Neuronal stem cell (in vitro differentiated cells): ENCODE measurements around the gene CSF3.

ENCODE experiments used
- DNase-seq: peaks from one replicate; pipeline ENCODE4 v3.0.0-alpha.2; 2013; ENCODE audit warnings: low spot score
- H2AFZ ChIP-seq: one replicate; pipeline ENCODE4 v1.6.1; 2013; ENCODE audit warnings: mild to moderate bottlenecking, low read length, inconsistent platforms
- H2AK5ac ChIP-seq: 2 replicates; pipeline ENCODE4 v1.6.1; 2013; ENCODE audit warnings: low read depth, mild to moderate bottlenecking, inconsistent platforms, low read length, moderate library complexity, mixed read lengths
- H2BK120ac ChIP-seq: 2 replicates; pipeline ENCODE4 v1.6.1; 2013; ENCODE audit warnings: low read depth, mild to moderate bottlenecking, inconsistent platforms, low read length, moderate library complexity, mixed read lengths
- H2BK12ac ChIP-seq: one replicate; pipeline ENCODE4 v1.6.1; 2013; ENCODE audit warnings: low read length, inconsistent platforms
- H2BK15ac ChIP-seq: 2 replicates; pipeline ENCODE4 v1.6.1; 2013; ENCODE audit warnings: mild to moderate bottlenecking, low read length, inconsistent platforms, mixed read lengths
- H2BK5ac ChIP-seq: one replicate; pipeline ENCODE4 v1.6.1; 2013; ENCODE audit warnings: inconsistent platforms, mild to moderate bottlenecking, low read length, moderate library complexity
- H3K14ac ChIP-seq: one replicate; pipeline ENCODE4 v1.6.1; 2013; ENCODE audit warnings: low read length, inconsistent platforms
- H3K18ac ChIP-seq: 2 replicates; pipeline ENCODE4 v1.6.1; 2013; ENCODE audit warnings: low read length, inconsistent platforms
- H3K23ac ChIP-seq: 2 replicates; pipeline ENCODE4 v1.6.1; 2013; ENCODE audit warnings: low read depth, mild to moderate bottlenecking, mixed read lengths, low read length, inconsistent platforms; ENCODE audit not compliant: poor library complexity
- H3K27ac ChIP-seq: replicated peaks from 3 replicates; pipeline ENCODE4 v1.5.1; 2013; ENCODE audit warnings: low read length, inconsistent platforms
- H3K27me3 ChIP-seq, 3 experiments: 2 replicates each; pipeline ENCODE4 v1.6.1; 2013; ENCODE audit warnings: low read length in 3 of 3, mild to moderate bottlenecking in 2 of 3, inconsistent platforms in 1 of 3, low read depth in 1 of 3, mixed read lengths in 1 of 3, moderate library complexity in 1 of 3; ENCODE audit not compliant: control insufficient read depth in 3 of 3, insufficient read depth in 3 of 3
- H3K36me3 ChIP-seq, 2 donors: replicated peaks in 1 of 2; 2 replicates each; pipeline ENCODE4 v1.6.1; 2013; ENCODE audit warnings: low read length in 2 of 2; ENCODE audit not compliant: control insufficient read depth in 2 of 2, insufficient read depth in 2 of 2
- H3K4ac ChIP-seq: 2 replicates; pipeline ENCODE4 v1.6.1; 2013; ENCODE audit warnings: inconsistent platforms, mild to moderate bottlenecking, low read length, moderate library complexity
- H3K4me1 ChIP-seq, 2 donors: 1 replicate in 1 of 2; 2 replicates in 1 of 2; pipeline ENCODE4 v1.6.1; 2013; ENCODE audit warnings: low read length in 2 of 2, low read depth in 1 of 2; ENCODE audit not compliant: control insufficient read depth in 2 of 2, insufficient read depth in 1 of 2
- H3K4me2 ChIP-seq: one replicate; pipeline ENCODE4 v1.6.1; 2013; ENCODE audit warnings: mild to moderate bottlenecking, low read length, inconsistent platforms; ENCODE audit not compliant: insufficient read depth, poor library complexity, severe bottlenecking
- H3K4me3 ChIP-seq, 2 donors: 2 replicates each; pipeline ENCODE4 v1.5.1; 2013; ENCODE audit warnings: low read length in 2 of 2, mild to moderate bottlenecking in 2 of 2, inconsistent platforms in 1 of 2, moderate library complexity in 1 of 2
- H3K79me1 ChIP-seq: one replicate; pipeline ENCODE4 v1.6.1; 2013; ENCODE audit warnings: low read depth, mild to moderate bottlenecking, inconsistent platforms, low read length, moderate library complexity
- H3K9ac ChIP-seq: one replicate; pipeline ENCODE4 v1.6.1; 2013; ENCODE audit warnings: mild to moderate bottlenecking, low read depth, low read length, inconsistent platforms; ENCODE audit not compliant: poor library complexity
- H3K9me3 ChIP-seq, 2 donors: replicated peaks in 1 of 2; 2 replicates each; pipeline versions ENCODE3 to v1.6.1; 2013; ENCODE audit warnings: low read length in 2 of 2, mild to moderate bottlenecking in 2 of 2, inconsistent platforms in 1 of 2, low read depth in 1 of 2, mixed read lengths in 1 of 2, moderate library complexity in 1 of 2; ENCODE audit not compliant: control insufficient read depth in 2 of 2, insufficient read depth in 1 of 2
- H4K8ac ChIP-seq: one replicate; pipeline ENCODE4 v1.6.1; 2013; ENCODE audit warnings: low read depth, mild to moderate bottlenecking, inconsistent platforms, low read length, moderate library complexity
- H4K91ac ChIP-seq: one replicate; pipeline ENCODE4 v1.6.1; 2013; ENCODE audit warnings: low read length, low read depth, mild to moderate bottlenecking, inconsistent platforms; ENCODE audit not compliant: poor library complexity
- WGBS, 2 donors: extraction: QIAGEN DNeasy Blood & Tissue Kit; methylation state at CpG; one replicate each; pipeline ENCODE4 v1.1.7; 2013; ENCODE audit warnings: missing lambda C conversion rate in 2 of 2, mixed read lengths in 1 of 2; ENCODE audit not compliant: insufficient read length in 2 of 2, insufficient replicate concordance in 1 of 2; ENCODE audit errors: extremely low coverage in 2 of 2; 5-methylcytosine and 5-hydroxymethylcytosine counted together

The CSF3 gene

GRCh38 chr17:40015998-40016985 lies 1.1 kb downstream of the CSF3 start:
- Histone ChIP-seq H4K8ac (no peak overlapping the region), H3K79me1 (peaks cover 4% of the 10 kb centered on the region), H3K4me1 (peaks cover 18 to 20% of the 10 kb centered on the region in 2 donors), H3K9ac (peak overlapping the region; percentile 15), H2BK5ac (peak overlapping the region; percentile 46), H3K14ac (peak overlapping the region; percentile 97), H2AFZ (peak overlapping the region; percentile 76), H2BK120ac (no peak overlapping the region), H3K9me3 (no peaks in the 10 kb centered on the region), H2BK12ac (peak overlapping the region; percentile 49), H3K4me3 (no peak overlapping the region), H3K27me3 (no peaks in the 10 kb centered on the region), H3K4me2 (no peak overlapping the region), H4K91ac (no peak overlapping the region), H3K4ac (no peak overlapping the region), H2BK15ac (peak overlapping the region; percentile 10), H3K23ac (peak overlapping the region; percentile 57), H2AK5ac (peak overlapping the region; percentile 60), H3K36me3 (peaks cover 9 to 30% of the 10 kb centered on the region in 2 donors), H3K18ac (peak overlapping the region; percentile 51), H3K27ac (no peak overlapping the region)
- no peak for DNase-seq
- WGBS, 2 donors: no CpG with 5 or more reads among the region's 26 CpGs

DNA sequence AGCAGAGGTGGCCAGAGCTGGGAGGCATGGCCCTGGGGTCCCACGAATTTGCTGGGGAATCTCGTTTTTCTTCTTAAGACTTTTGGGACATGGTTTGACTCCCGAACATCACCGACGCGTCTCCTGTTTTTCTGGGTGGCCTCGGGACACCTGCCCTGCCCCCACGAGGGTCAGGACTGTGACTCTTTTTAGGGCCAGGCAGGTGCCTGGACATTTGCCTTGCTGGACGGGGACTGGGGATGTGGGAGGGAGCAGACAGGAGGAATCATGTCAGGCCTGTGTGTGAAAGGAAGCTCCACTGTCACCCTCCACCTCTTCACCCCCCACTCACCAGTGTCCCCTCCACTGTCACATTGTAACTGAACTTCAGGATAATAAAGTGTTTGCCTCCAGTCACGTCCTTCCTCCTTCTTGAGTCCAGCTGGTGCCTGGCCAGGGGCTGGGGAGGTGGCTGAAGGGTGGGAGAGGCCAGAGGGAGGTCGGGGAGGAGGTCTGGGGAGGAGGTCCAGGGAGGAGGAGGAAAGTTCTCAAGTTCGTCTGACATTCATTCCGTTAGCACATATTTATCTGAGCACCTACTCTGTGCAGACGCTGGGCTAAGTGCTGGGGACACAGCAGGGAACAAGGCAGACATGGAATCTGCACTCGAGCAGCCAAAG lies 2.3 kb downstream of the CSF3 start:
- H3K9me3 ChIP-seq: no peaks in the 10 kb centered on the region
- no peak overlapping the region for H3K14ac ChIP-seq
- peak overlapping the region; percentile 7 for H3K9ac ChIP-seq
- peaks cover 20 to 43% of the 10 kb centered on the region in 2 donors for H3K36me3 ChIP-seq
- H4K91ac ChIP-seq: no peak overlapping the region
- no peak overlapping the region for H2BK120ac ChIP-seq
- no peak overlapping the region for H3K23ac ChIP-seq
- no peak overlapping the region for H4K8ac ChIP-seq
- WGBS, 2 donors: no CpG with 5 or more reads among the region's 15 CpGs
- H3K4me1 ChIP-seq: peaks cover 18 to 20% of the 10 kb centered on the region in 2 donors
- H2BK5ac ChIP-seq: peak overlapping the region; percentile 40
- no peak overlapping the region for H3K4me2 ChIP-seq
- H3K27ac ChIP-seq: no peak overlapping the region
- peak overlapping the region; percentile 45 for H2BK15ac ChIP-seq
- H3K4ac ChIP-seq: no peak overlapping the region
- DNase-seq: no peak
- no peak overlapping the region for H2BK12ac ChIP-seq
- H2AK5ac ChIP-seq: peak overlapping the region; percentile 0
- no peak overlapping the region for H3K4me3 ChIP-seq
- H3K18ac ChIP-seq: no peak overlapping the region
- no peak overlapping the region for H2AFZ ChIP-seq
- no peaks in the 10 kb centered on the region for H3K27me3 ChIP-seq
- H3K79me1 ChIP-seq: peaks cover 4% of the 10 kb centered on the region

DNA sequence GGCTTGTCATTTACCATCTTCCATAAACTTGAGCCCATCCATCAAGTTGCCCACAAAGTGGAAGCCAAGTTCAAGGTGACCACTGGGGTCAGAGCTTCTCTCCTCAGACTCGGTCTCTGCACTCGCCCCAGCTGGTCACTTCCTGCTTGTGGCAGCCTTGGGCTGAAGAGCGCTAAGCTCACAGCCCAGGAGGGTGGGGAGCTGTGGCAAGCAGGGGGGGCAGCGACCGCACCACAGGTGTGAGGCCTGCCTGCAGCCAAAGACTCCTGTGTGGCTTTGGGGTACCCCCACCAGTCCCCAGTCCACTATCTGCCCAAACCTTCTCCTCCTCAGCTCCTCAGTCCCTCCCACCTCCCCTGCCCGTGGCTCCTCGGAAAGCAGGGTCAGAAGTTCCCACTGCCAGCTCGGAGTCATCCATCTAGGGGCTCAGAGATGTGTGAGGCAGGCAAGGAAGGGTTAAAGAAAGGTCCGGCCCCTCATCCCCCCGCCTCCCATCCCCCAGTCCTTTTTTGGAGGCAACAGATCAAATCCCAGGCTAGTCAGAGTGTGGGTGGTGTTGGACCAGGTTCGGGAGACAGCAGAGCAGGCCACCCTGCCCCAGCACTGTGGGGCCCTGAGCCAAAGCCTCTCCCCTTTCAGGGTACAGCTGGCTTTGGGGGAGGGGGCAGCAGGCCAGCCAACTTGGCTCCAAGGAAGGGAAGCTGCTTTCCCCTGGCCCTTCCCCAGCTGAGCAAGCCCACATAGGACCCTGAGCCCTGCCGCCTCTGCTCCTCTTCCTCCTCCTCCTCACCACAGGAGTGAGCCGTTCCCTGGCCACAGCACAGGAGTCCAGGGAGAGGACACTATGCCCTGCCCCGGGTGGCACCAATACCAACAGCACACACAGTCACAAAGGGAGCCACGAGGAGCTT lies 3.2 kb downstream of the CSF3 start:
- Histone ChIP-seq H2BK12ac (no peak overlapping the region), H3K27ac (peak overlapping the region; percentile 72), H3K79me1 (peaks cover 4% of the 10 kb centered on the region), H2BK15ac (peak overlapping the region; percentile 13), H3K23ac (peak overlapping the region; percentile 49), H3K27me3 (no peaks in the 10 kb centered on the region), H2BK120ac (no peak overlapping the region), H3K4me1 (peaks cover 18 to 20% of the 10 kb centered on the region in 2 donors), H3K14ac (peak overlapping the region; percentile 86), H2AFZ (no peak overlapping the region), H3K18ac (peak overlapping the region; percentile 81), H2BK5ac (no peak overlapping the region), H2AK5ac (peak overlapping the region; percentile 53), H4K8ac (no peak overlapping the region), H3K4me3 (peak overlapping the region in 1 of 2 donors; percentile 37), H3K4me2 (peak overlapping the region; percentile 31), H3K9ac (peak overlapping the region; percentile 64), H3K9me3 (no peaks in the 10 kb centered on the region), H3K4ac (peak overlapping the region; percentile 38), H3K36me3 (peaks cover 27 to 52% of the 10 kb centered on the region in 2 donors), H4K91ac (no peak overlapping the region)
- no CpG with 5 or more reads among the region's 15 CpGs for WGBS, 2 donors
- DNase-seq: no peak
